ENCODE results near the gene PROC.

The PROC gene

GRCh38 chr2:127414638-127415592, 3.3 kb upstream of the PROC start:
- DNase-seq (ENCODE audit: low read depth): peak; percentile 30

DNA sequence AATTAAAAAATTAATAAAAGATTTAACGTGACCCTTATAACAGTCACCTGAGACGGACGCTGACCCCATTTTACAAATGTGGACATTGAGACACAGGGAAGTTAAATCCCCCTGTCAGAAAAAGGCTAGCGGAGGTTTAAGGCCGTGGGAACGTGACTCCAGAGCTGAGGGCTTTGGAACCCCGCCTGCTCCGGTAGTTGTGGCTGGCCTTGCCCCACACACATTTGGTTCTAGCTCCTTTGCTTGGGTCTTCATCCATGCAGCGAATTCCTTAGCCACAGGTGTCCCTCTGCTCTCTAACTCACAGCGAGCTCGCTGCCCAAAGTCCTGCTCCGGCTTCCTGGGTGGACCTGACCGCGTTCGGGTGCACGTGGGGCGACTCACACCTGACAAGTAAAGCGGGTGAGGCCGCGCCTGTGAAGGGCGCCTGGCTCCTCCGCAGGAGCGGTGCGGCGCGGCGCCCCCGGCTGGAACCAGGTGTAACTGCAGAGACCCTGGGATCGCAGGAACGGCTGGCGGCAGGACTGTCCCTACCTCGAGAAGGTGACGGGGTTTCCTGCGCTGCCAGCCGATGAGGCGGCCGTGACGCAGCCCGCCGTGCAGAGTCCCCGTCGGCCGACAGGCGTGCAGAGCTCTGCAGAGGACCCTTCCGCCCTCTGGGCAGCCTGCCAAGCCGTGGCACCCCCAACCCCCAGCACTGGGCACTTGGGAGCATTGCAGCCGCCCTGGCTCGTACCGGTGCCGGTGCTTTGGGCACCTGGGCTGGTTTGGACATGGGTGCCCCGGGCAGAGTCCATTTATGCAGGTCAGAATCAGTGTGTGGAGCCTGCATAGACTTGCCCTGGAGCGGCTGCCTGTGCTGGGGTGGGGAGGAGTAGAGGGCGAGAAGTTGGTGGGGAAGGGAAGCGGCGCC, 2.4 kb upstream of the PROC start:
- DNase-seq (ENCODE audit: low read depth): peak; percentile 18

GRCh38 chr2:127416506-127417001, 1.7 kb upstream of the PROC start:
- DNase-seq (ENCODE audit: low read depth): no peak

DNA sequence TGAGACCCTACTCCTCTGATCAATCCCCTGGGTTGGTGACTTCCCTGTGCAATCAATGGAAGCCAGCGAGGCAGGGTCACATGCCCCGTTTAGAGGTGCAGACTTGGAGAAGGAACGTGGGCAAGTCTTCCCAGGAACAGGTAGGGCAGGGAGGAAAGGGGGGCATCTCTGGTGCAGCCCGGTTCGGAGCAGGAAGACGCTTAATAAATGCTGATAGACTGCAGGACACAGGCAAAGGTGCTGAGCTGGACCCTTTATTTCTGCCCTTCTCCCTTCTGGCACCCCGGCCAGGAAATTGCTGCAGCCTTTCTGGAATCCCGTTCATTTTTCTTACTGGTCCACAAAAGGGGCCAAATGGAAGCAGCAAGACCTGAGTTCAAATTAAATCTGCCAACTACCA, 821 bp upstream of the PROC start:
- DNase-seq (ENCODE audit: low read depth): no peak

- no peak for DNase-seq (ENCODE audit: low read depth)
Observed at GRCh38 chr2:127419112-127419430, 844 bp downstream of the PROC start.

DNA sequence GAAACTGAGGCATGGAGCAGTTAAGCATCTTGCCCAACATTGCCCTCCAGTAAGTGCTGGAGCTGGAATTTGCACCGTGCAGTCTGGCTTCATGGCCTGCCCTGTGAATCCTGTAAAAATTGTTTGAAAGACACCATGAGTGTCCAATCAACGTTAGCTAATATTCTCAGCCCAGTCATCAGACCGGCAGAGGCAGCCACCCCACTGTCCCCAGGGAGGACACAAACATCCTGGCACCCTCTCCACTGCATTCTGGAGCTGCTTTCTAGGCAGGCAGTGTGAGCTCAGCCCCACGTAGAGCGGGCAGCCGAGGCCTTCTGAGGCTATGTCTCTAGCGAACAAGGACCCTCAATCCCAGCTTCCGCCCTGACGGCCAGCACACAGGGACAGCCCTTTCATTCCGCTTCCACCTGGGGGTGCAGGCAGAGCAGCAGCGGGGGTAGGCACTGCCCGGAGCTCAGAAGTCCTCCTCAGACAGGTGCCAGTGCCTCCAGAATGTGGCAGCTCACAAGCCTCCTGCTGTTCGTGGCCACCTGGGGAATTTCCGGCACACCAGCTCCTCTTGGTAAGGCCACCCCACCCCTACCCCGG, 1.3 kb downstream of the PROC start:
- DNase-seq (ENCODE audit: low read depth): no peak

DNA sequence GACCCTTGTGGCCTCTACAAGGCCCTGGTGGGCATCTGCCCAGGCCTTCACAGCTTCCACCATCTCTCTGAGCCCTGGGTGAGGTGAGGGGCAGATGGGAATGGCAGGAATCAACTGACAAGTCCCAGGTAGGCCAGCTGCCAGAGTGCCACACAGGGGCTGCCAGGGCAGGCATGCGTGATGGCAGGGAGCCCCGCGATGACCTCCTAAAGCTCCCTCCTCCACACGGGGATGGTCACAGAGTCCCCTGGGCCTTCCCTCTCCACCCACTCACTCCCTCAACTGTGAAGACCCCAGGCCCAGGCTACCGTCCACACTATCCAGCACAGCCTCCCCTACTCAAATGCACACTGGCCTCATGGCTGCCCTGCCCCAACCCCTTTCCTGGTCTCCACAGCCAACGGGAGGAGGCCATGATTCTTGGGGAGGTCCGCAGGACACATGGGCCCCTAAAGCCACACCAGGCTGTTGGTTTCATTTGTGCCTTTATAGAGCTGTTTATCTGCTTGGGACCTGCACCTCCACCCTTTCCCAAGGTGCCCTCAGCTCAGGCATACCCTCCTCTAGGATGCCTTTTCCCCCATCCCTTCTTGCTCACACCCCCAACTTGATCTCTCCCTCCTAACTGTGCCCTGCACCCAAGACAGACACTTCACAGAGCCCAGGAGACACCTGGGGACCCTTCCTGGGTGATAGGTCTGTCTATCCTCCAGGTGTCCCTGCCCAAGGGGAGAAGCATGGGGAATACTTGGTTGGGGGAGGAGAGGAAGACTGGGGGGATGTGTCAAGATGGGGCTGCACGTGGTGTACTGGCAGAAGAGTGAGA, 2.0 kb downstream of the PROC start:
- no peak for DNase-seq (ENCODE audit: low read depth)

- DNase-seq (ENCODE audit: low read depth): no peak
Observed at GRCh38 chr2:127421116-127421800, 3.0 kb downstream of the PROC start.

DNA sequence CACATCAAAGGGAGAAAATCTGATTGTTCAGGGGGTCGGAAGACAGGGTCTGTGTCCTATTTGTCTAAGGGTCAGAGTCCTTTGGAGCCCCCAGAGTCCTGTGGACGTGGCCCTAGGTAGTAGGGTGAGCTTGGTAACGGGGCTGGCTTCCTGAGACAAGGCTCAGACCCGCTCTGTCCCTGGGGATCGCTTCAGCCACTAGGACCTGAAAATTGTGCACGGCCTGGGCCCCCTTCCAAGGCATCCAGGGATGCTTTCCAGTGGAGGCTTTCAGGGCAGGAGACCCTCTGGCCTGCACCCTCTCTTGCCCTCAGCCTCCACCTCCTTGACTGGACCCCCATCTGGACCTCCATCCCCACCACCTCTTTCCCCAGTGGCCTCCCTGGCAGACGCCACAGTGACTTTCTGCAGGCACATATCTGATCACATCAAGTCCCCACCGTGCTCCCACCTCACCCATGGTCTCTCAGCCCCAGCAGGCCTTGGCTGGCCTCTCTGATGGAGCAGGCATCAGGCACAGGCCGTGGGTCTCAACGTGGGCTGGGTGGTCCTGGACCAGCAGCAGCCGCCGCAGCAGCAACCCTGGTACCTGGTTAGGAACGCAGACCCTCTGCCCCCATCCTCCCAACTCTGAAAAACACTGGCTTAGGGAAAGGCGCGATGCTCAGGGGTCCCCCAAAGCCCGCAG, 3.8 kb downstream of the PROC start:
- no peak for DNase-seq (ENCODE audit: low read depth)

DNA sequence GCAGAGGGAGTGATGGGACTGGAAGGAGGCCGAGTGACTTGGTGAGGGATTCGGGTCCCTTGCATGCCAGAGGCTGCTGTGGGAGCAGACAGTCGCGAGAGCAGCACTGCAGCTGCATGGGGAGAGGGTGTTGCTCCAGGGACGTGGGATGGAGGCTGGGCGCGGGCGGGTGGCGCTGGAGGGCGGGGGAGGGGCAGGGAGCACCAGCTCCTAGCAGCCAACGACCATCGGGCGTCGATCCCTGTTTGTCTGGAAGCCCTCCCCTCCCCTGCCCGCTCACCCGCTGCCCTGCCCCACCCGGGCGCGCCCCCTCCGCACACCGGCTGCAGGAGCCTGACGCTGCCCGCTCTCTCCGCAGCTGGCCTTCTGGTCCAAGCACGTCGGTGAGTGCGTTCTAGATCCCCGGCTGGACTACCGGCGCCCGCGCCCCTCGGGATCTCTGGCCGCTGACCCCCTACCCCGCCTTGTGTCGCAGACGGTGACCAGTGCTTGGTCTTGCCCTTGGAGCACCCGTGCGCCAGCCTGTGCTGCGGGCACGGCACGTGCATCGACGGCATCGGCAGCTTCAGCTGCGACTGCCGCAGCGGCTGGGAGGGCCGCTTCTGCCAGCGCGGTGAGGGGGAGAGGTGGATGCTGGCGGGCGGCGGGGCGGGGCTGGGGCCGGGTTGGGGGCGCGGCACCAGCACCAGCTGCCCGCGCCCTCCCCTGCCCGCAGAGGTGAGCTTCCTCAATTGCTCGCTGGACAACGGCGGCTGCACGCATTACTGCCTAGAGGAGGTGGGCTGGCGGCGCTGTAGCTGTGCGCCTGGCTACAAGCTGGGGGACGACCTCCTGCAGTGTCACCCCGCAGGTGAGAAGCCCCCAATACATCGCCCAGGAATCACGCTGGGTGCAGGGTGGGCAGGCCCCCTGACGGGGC, 4.6 kb downstream of the PROC start:
- DNase-seq (ENCODE audit: low read depth): no peak

DNA sequence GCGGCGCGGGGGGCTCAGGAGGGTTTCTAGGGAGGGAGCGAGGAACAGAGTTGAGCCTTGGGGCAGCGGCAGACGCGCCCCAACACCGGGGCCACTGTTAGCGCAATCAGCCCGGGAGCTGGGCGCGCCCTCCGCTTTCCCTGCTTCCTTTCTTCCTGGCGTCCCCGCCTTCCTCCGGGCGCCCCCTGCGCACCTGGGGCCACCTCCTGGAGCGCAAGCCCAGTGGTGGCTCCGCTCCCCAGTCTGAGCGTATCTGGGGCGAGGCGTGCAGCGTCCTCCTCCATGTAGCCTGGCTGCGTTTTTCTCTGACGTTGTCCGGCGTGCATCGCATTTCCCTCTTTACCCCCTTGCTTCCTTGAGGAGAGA, 5.2 kb downstream of the PROC start:
- no peak for DNase-seq (ENCODE audit: low read depth)

DNA sequence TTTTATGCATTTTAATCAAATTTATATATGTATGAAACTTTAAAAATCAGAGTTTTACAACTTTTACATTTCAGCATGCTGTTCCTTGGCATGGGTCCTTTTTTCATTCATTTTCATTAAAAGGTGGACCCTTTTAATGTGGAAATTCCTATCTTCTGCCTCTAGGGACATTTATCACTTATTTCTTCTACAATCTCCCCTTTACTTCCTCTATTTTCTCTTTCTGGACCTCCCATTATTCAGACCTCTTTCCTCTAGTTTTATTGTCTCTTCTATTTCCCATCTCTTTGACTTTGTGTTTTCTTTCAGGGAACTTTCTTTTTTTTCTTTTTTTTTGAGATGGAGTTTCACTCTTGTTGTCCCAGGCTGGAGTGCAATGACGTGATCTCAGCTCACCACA, 5.7 kb downstream of the PROC start:
- no peak for DNase-seq (ENCODE audit: low read depth)

DNA sequence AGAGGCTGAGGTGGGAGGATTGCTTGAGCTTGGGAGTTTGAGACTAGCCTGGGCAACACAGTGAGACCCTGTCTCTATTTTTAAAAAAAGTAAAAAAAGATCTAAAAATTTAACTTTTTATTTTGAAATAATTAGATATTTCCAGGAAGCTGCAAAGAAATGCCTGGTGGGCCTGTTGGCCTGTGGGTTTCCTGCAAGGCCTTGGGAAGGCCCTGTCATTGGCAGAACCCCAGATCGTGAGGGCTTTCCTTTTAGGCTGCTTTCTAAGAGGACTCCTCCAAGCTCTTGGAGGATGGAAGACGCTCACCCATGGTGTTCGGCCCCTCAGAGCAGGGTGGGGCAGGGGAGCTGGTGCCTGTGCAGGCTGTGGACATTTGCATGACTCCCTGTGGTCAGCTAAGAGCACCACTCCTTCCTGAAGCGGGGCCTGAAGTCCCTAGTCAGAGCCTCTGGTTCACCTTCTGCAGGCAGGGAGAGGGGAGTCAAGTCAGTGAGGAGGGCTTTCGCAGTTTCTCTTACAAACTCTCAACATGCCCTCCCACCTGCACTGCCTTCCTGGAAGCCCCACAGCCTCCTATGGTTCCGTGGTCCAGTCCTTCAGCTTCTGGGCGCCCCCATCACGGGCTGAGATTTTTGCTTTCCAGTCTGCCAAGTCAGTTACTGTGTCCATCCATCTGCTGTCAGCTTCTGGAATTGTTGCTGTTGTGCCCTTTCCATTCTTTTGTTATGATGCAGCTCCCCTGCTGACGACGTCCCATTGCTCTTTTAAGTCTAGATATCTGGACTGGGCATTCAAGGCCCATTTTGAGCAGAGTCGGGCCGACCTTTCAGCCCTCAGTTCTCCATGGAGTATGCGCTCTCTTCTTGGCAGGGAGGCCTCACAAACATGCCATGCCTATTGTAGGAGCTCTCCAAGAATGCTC, 6.6 kb downstream of the PROC start:
- no peak for DNase-seq (ENCODE audit: low read depth)

- no peak for DNase-seq (ENCODE audit: low read depth)
Observed at GRCh38 chr2:127425540-127426490, 7.6 kb downstream of the PROC start.

- DNase-seq (ENCODE audit: low read depth): no peak
Observed at GRCh38 chr2:127426501-127427354, 8.5 kb downstream of the PROC start.
